Liver (tissue), 9 donors: ENCODE results near the gene LTBP2. TPM values are rescaled to one million over a fixed set of nuclear protein-coding genes. Genes with fewer than 3 reads are reported as not detected.

Source experiments
- DNase-seq: peaks from one replicate; pipeline ENCODE4 v3.0.0-alpha.2; 2017; ENCODE audit warnings: low spot score
- H3K27ac ChIP-seq, 2 donors: one replicate each; pipeline ENCODE4 v1.7.0; 2013; ENCODE audit warnings: inconsistent platforms in 2 of 2, low read length in 2 of 2, control low read depth in 1 of 2, low read depth in 1 of 2, mild to moderate bottlenecking in 1 of 2
- H3K27me3 ChIP-seq, 4 donors: one replicate each; pipeline versions ENCODE4 v1.6.1 to v1.7.0; 2013; ENCODE audit warnings: low read length in 3 of 4, inconsistent platforms in 1 of 4, mild to moderate bottlenecking in 1 of 4, moderate library complexity in 1 of 4; ENCODE audit not compliant: control insufficient read depth in 4 of 4, insufficient read depth in 4 of 4
- H3K36me3 ChIP-seq, 4 donors: one replicate each; pipeline versions ENCODE4 v1.6.1 to v1.7.0; 2013; ENCODE audit warnings: low read length in 3 of 4, mild to moderate bottlenecking in 3 of 4, low read depth in 1 of 4, moderate library complexity in 1 of 4; ENCODE audit not compliant: control insufficient read depth in 4 of 4, insufficient read depth in 3 of 4
- H3K4me1 ChIP-seq, 4 donors: one replicate each; pipeline versions ENCODE4 v1.6.1 to v1.7.0; 2013; ENCODE audit warnings: low read length in 3 of 4, mild to moderate bottlenecking in 3 of 4, moderate library complexity in 1 of 4; ENCODE audit not compliant: control insufficient read depth in 4 of 4, insufficient read depth in 4 of 4
- H3K4me3 ChIP-seq, 3 donors: one replicate each; pipeline versions ENCODE4 v1.6.1 to v1.7.0; 2013; ENCODE audit warnings: low read length in 3 of 3, control low read depth in 1 of 3, low read depth in 1 of 3, mild to moderate bottlenecking in 1 of 3
- H3K9ac ChIP-seq, 2 donors: one replicate each; pipeline ENCODE4 v1.7.0; 2013; ENCODE audit warnings: low read length in 2 of 2, mild to moderate bottlenecking in 2 of 2, moderate library complexity in 2 of 2, control low read depth in 1 of 2, low read depth in 1 of 2
- H3K9me3 ChIP-seq, 4 donors: one replicate each; pipeline versions ENCODE4 v1.6.1 to v1.7.0; 2013; ENCODE audit warnings: low read length in 3 of 4; ENCODE audit not compliant: control insufficient read depth in 4 of 4
- EGR1 ChIP-seq, 2 donors: IDR thresholded peaks; 2 replicates each; pipeline ENCODE4 v1.6.1; 2016 to 2018; ENCODE audit warnings: antibody characterized with exemption in 2 of 2, low read depth in 2 of 2
- FOXA1 ChIP-seq: IDR thresholded peaks from 2 replicates; pipeline ENCODE4 v1.6.1; 2016; ENCODE audit warnings: antibody characterized with exemption
- FOXA2 ChIP-seq: IDR thresholded peaks from 2 replicates; pipeline ENCODE4 v1.6.1; 2016; ENCODE audit warnings: antibody characterized with exemption
- HNF4A ChIP-seq, 2 donors: conservative IDR thresholded peaks; 2 replicates each; pipeline ENCODE4 v1.6.1; 2016; ENCODE audit warnings: antibody characterized with exemption in 2 of 2, mild to moderate bottlenecking in 2 of 2
- HNF4G ChIP-seq: IDR thresholded peaks from 2 replicates; pipeline ENCODE4 v1.6.1; 2016; ENCODE audit warnings: antibody characterized with exemption
- JUND ChIP-seq, 2 donors: IDR thresholded peaks; 2 replicates each; pipeline ENCODE4 v1.6.1; 2016; ENCODE audit warnings: antibody characterized with exemption in 2 of 2
- NR2F2 ChIP-seq: IDR thresholded peaks from 2 replicates; pipeline ENCODE4 v1.6.1; 2016; ENCODE audit warnings: antibody characterized with exemption
- RAD21 ChIP-seq, 2 donors: IDR thresholded peaks; 2 replicates each; pipeline ENCODE4 v1.6.1; 2016; ENCODE audit warnings: antibody characterized with exemption in 2 of 2, mild to moderate bottlenecking in 2 of 2
- RXRA ChIP-seq, 2 donors: IDR thresholded peaks; 2 replicates each; pipeline ENCODE4 v1.6.1; 2017 to 2018; ENCODE audit warnings: antibody characterized with exemption in 2 of 2, mild to moderate bottlenecking in 1 of 2
- SP1 ChIP-seq: IDR thresholded peaks from 2 replicates; pipeline ENCODE4 v1.6.1; 2018; ENCODE audit warnings: antibody characterized with exemption, mild to moderate bottlenecking
- WGBS: extraction: QIAGEN DNeasy Blood & Tissue Kit; methylation state at CpG from one replicate; pipeline ENCODE4 v1.1.7; 2013; 5-methylcytosine and 5-hydroxymethylcytosine counted together
- polyA plus RNA-seq, 2 donors: library from polyadenylated mRNA; stranded (reverse) in 1 of 2; unstranded in 1 of 2; fragments of 200-250 nt in 1 of 2; fragments of >200 nt in 1 of 2; fragmentation: Nextera tagmentation in 1 of 2; extraction: Ambion mirVana in 1 of 2; gene quantifications; one replicate each; pipeline versions ENCODE4 v1.2.1 to v1.2.3, GENCODE V29; 2013 to 2015
- total RNA-seq, 2 donors: library from RNA; depleted of rRNA; stranded (reverse); fragments of >200 nt; gene quantifications; one replicate each; pipeline ENCODE4 v1.2.3, GENCODE V29; 2014
- TF ChIP-seq, protein P1 (sequence below): IDR thresholded peaks from 2 replicates; pipeline ENCODE4 v1.6.1; 2016; ENCODE audit warnings: antibody characterized with exemption, mild to moderate bottlenecking
- TF ChIP-seq, protein P2 (sequence below): IDR thresholded peaks from 2 replicates; pipeline ENCODE4 v1.6.1; 2016; ENCODE audit warnings: antibody characterized with exemption
- TF ChIP-seq, protein P3 (sequence below): IDR thresholded peaks from 2 replicates; pipeline ENCODE4 v1.6.1; 2016; ENCODE audit warnings: antibody characterized with exemption
- TF ChIP-seq, protein P4 (sequence below): IDR thresholded peaks from 2 replicates; pipeline ENCODE4 v1.6.1; 2016; ENCODE audit warnings: antibody characterized with exemption
- TF ChIP-seq, protein P5 (sequence below): fragments of 150-350 bp; IDR thresholded peaks from 2 replicates; pipeline ENCODE4 v1.5.1; 2017; ENCODE audit warnings: improper control_type of control experiment, low read depth, low read length; ENCODE audit not compliant: missing input control
- donor health status: healthy.
- donor health status: healthy.
- donor health status: healthy.
- donor health status: healthy.
- donor health status: healthy.

The LTBP2 gene
- total and polyA plus RNA-seq, 4 donors = 0.24 to 1.3 (median 0.89) TPM

DNA sequence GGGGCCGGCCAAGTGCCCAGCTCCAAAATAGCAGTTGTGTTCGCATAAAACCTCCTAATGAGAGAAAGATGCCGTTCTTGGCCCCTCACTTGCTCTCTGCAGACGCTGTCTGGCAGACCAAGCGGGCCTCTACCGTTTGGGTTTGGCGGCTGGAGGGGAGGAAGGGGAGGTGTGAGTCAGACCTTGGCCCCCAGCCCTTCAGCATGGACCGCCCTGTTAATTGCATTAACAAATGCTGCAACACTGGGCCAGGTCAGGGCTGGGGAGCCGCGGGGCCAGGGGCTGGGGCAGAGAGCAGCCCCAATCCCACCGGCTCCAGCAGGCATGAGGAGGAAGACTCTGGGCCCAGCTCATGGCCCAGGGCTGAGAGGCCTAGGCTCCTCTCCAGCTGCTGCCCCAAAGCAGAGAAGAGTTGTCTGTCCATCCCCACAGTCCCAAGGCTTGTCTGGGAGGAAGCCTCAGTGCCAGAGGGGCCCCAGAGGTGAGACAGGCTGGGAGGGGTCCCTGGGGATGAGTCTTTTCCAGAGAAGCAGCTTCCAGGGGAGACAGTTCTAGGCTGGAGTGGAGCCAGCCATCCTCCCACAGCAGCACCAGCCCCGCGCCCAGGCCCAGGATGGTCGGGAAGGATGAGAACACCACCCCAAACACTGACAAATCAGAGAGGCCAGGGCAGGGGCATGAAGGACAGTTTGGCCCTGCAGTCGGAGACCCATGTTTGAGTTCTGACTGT, 16.9 kb downstream of the LTBP2 start (continued):
- TF ChIP-seq, protein P1, sequence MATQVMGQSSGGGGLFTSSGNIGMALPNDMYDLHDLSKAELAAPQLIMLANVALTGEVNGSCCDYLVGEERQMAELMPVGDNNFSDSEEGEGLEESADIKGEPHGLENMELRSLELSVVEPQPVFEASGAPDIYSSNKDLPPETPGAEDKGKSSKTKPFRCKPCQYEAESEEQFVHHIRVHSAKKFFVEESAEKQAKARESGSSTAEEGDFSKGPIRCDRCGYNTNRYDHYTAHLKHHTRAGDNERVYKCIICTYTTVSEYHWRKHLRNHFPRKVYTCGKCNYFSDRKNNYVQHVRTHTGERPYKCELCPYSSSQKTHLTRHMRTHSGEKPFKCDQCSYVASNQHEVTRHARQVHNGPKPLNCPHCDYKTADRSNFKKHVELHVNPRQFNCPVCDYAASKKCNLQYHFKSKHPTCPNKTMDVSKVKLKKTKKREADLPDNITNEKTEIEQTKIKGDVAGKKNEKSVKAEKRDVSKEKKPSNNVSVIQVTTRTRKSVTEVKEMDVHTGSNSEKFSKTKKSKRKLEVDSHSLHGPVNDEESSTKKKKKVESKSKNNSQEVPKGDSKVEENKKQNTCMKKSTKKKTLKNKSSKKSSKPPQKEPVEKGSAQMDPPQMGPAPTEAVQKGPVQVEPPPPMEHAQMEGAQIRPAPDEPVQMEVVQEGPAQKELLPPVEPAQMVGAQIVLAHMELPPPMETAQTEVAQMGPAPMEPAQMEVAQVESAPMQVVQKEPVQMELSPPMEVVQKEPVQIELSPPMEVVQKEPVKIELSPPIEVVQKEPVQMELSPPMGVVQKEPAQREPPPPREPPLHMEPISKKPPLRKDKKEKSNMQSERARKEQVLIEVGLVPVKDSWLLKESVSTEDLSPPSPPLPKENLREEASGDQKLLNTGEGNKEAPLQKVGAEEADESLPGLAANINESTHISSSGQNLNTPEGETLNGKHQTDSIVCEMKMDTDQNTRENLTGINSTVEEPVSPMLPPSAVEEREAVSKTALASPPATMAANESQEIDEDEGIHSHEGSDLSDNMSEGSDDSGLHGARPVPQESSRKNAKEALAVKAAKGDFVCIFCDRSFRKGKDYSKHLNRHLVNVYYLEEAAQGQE = no peak

DNA sequence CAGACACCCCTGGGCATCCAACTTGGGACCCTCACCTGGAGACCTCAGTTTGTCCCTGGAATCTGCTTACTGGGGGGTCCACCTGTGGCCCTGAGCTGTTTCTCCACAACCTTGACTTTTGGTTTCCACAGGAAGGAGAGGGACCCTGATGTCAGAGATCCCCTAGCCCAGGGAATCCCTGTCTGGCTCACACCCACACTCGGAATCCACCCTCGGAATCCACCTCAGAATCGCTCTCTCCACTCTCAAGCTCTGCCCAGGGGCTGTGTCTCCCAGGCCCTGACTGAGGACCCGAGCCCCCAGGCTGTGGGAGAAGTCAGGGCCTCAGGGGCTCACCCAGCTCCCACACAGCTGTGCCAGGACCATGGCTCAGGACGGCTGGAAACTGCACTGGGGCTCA, 17.4 kb downstream of the LTBP2 start:
- H3K9me3 ChIP-seq = no peaks in the 10 kb centered on the region
- no peaks in the 10 kb centered on the region for H3K36me3 ChIP-seq
- no peak overlapping the region for H3K9ac ChIP-seq
- no peak for DNase-seq
- peak overlapping the region in 1 of 2 donors; percentile 16 for H3K27ac ChIP-seq
- peaks cover 0 to 4% (median 0%) of the 10 kb centered on the region in 4 donors for H3K4me1 ChIP-seq
- no peak overlapping the region for H3K4me3 ChIP-seq
- TF ChIP-seq FOXA2 (no peak), EGR1 (IDR thresholded peaks at IDR 0.05; ENCODE audit: low read depth in 2 of 2) (no peak), RXRA (IDR thresholded peaks at IDR 0.05) (no peak), HNF4A (conservative IDR thresholded peaks at IDR 0.05) (no peak), JUND (IDR thresholded peaks at IDR 0.05) (no peak), NR2F2 (no peak), HNF4G (no peak), RAD21 (IDR thresholded peaks at IDR 0.05) (no peak), SP1 (no peak), FOXA1 (no peak)
- TF ChIP-seq, protein P2, sequence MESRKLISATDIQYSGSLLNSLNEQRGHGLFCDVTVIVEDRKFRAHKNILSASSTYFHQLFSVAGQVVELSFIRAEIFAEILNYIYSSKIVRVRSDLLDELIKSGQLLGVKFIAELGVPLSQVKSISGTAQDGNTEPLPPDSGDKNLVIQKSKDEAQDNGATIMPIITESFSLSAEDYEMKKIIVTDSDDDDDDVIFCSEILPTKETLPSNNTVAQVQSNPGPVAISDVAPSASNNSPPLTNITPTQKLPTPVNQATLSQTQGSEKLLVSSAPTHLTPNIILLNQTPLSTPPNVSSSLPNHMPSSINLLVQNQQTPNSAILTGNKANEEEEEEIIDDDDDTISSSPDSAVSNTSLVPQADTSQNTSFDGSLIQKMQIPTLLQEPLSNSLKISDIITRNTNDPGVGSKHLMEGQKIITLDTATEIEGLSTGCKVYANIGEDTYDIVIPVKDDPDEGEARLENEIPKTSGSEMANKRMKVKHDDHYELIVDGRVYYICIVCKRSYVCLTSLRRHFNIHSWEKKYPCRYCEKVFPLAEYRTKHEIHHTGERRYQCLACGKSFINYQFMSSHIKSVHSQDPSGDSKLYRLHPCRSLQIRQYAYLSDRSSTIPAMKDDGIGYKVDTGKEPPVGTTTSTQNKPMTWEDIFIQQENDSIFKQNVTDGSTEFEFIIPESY = no peak
- TF ChIP-seq, protein P3, sequence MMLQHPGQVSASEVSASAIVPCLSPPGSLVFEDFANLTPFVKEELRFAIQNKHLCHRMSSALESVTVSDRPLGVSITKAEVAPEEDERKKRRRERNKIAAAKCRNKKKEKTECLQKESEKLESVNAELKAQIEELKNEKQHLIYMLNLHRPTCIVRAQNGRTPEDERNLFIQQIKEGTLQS = no peak
- TF ChIP-seq, protein P4, sequence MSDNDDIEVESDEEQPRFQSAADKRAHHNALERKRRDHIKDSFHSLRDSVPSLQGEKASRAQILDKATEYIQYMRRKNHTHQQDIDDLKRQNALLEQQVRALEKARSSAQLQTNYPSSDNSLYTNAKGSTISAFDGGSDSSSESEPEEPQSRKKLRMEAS = no peak
- TF ChIP-seq, protein P1 = no peak
- TF ChIP-seq, protein P5, sequence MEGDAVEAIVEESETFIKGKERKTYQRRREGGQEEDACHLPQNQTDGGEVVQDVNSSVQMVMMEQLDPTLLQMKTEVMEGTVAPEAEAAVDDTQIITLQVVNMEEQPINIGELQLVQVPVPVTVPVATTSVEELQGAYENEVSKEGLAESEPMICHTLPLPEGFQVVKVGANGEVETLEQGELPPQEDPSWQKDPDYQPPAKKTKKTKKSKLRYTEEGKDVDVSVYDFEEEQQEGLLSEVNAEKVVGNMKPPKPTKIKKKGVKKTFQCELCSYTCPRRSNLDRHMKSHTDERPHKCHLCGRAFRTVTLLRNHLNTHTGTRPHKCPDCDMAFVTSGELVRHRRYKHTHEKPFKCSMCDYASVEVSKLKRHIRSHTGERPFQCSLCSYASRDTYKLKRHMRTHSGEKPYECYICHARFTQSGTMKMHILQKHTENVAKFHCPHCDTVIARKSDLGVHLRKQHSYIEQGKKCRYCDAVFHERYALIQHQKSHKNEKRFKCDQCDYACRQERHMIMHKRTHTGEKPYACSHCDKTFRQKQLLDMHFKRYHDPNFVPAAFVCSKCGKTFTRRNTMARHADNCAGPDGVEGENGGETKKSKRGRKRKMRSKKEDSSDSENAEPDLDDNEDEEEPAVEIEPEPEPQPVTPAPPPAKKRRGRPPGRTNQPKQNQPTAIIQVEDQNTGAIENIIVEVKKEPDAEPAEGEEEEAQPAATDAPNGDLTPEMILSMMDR = no peak
- 87% methylated on average over 5 of the region's 5 CpGs for WGBS
- H3K27me3 ChIP-seq = no peaks in the 10 kb centered on the region
